ENCODE data around the gene PRAF2. TPM values are rescaled to one million over a fixed set of nuclear protein-coding genes. Genes with fewer than 3 reads are reported as not detected.
A peak's percentile ranks its signal among the peaks of the same experiment; 100 is the strongest.

The PRAF2 gene
- total and polyA plus RNA-seq, 2 of the 13 experiments (the other 11 are each of a cell fraction or from before 2014, with no cell fraction given) = 0.33 to 2.6 TPM

- TF ChIP-seq THRA (CRISPR knock-in tag; IDR thresholded peaks at IDR 0.05; ENCODE audit: borderline replicate concordance) (no peak), ZNF296 (CRISPR knock-in tag; conservative IDR thresholded peaks at IDR 0.05) (no peak), ZFP91 (CRISPR knock-in tag; IDR thresholded peaks at IDR 0.05; ENCODE audit: borderline replicate concordance) (peak; percentile 35; the same call in 1 of the 2 replicates), ZNF33B (CRISPR knock-in tag; IDR thresholded peaks at IDR 0.05) (no peak), PHF5A (CRISPR knock-in tag; IDR thresholded peaks at IDR 0.05; ENCODE audit: low read depth, unreplicated experiment) (no peak), GTF3A (CRISPR knock-in tag; conservative IDR thresholded peaks at IDR 0.05) (no peak), XBP1 (CRISPR knock-in tag; IDR thresholded peaks at IDR 0.05) (no peak), U2AF1 (optimal IDR thresholded peaks at IDR 0.05; ENCODE audit: low read depth, low read length) (no peak), ARID5B (CRISPR knock-in tag; IDR thresholded peaks at IDR 0.05) (no peak), THAP7 (CRISPR knock-in tag; IDR thresholded peaks at IDR 0.05) (no peak), PREB (CRISPR knock-in tag; IDR thresholded peaks at IDR 0.05) (no peak), ZNF552 (CRISPR knock-in tag; IDR thresholded peaks at IDR 0.05; ENCODE audit: borderline replicate concordance) (no peak), DMAP1 (CRISPR knock-in tag; IDR thresholded peaks at IDR 0.05) (peak; percentile 57), NR0B2 (CRISPR knock-in tag; IDR thresholded peaks at IDR 0.05) (no peak), SRSF4 (IDR thresholded peaks at IDR 0.05; ENCODE audit: low read depth, low read length, poor library complexity, severe bottlenecking) (no peak), ZNF614 (CRISPR knock-in tag; IDR thresholded peaks at IDR 0.05; ENCODE audit: borderline replicate concordance) (no peak), ZNF768 (CRISPR knock-in tag; IDR thresholded peaks at IDR 0.05) (no peak), CENPT (CRISPR knock-in tag; IDR thresholded peaks at IDR 0.05; ENCODE audit: low read depth) (no peak), KDM5B (CRISPR knock-in tag; IDR thresholded peaks at IDR 0.05; ENCODE audit: borderline replicate concordance) (peak; percentile 63; the same call in 1 of the 2 replicates)
Measured at GRCh38 chrX:49079489-49080428, 6.0 kb upstream of the PRAF2 start, which contains the start of gene WDR45 (continued).
